Measurements from ENCODE around the gene PRSS36. TPM values are rescaled to one million over a fixed set of nuclear protein-coding genes. Genes with fewer than 3 reads are reported as not detected.
A peak's percentile ranks its signal among the peaks of the same experiment; 100 is the strongest.

PRSS36 gene
- total and polyA plus RNA-seq, 9 of the 15 experiments (the other 6 are each of a cell fraction or from before 2014, with no cell fraction given), result 0.09 to 1.2 (median 0.54) TPM; not detected in 2

GRCh38 chr16:31142109-31143010 lies 7.5 kb downstream of the PRSS36 start (continued):
- TF ChIP-seq HCFC1 (IDR thresholded peaks at IDR 0.05; ENCODE audit: low read depth, low read length) (peak; percentile 43; the same call in 1 of the 2 replicates), ZNF232 (CRISPR knock-in tag; IDR thresholded peaks at IDR 0.05) (no peak), NFE2 (IDR thresholded peaks at IDR 0.05; ENCODE audit: low read depth) (no peak), NR2C1 (IDR thresholded peaks at IDR 0.05) (no peak), NR2C1 (tag; IDR thresholded peaks at IDR 0.05) (no peak), DNMT1 (IDR thresholded peaks at IDR 0.05) (no peak), MYNN (IDR thresholded peaks at IDR 0.05) (peak; percentile 97), MYNN (CRISPR knock-in tag; IDR thresholded peaks at IDR 0.05) (no peak), CHD2 (IDR thresholded peaks at IDR 0.05; ENCODE audit: low read depth, low read length) (0 out of 2 replicates have a peak, but pooled peaks have one; percentile 7), ELF4 (CRISPR knock-in tag; IDR thresholded peaks at IDR 0.05) (0 out of 2 replicates have a peak, but pooled peaks have one; percentile 33), ATF7 (IDR thresholded peaks at IDR 0.05) (peak; percentile 64; the same call in 1 of the 2 replicates), HNRNPL (IDR thresholded peaks at IDR 0.05; ENCODE audit: low read depth, low read length) (peak; percentile 100), MITF (IDR thresholded peaks at IDR 0.05) (peak; percentile 47; the same call in 1 of the 2 replicates), ZNF395 (CRISPR knock-in tag; IDR thresholded peaks at IDR 0.05) (peak; percentile 40; the same call in 1 of the 2 replicates), SMAD1 (IDR thresholded peaks at IDR 0.05; ENCODE audit: low read depth, low read length, partially characterized antibody) (no peak), ESRRB (CRISPR knock-in tag; IDR thresholded peaks at IDR 0.05; ENCODE audit: borderline replicate concordance) (no peak), BRD4 (IDR thresholded peaks at IDR 0.05) (no peak), SAFB2 (IDR thresholded peaks at IDR 0.05; ENCODE audit: borderline replicate concordance, low read depth, low read length, severe bottlenecking) (no peak), ZKSCAN3 (CRISPR knock-in tag; IDR thresholded peaks at IDR 0.05) (no peak), ZNF282 (CRISPR knock-in tag; IDR thresholded peaks at IDR 0.05) (no peak), E2F4 (CRISPR knock-in tag; IDR thresholded peaks at IDR 0.05; ENCODE audit: low read depth) (no peak), PURB (CRISPR knock-in tag; IDR thresholded peaks at IDR 0.05; ENCODE audit: low read depth) (no peak), ZNF184 (CRISPR knock-in tag; IDR thresholded peaks at IDR 0.05) (no peak), SIX5 (IDR thresholded peaks at IDR 0.05; ENCODE audit: borderline replicate concordance in 1 of 2, insufficient read depth in 1 of 2, low read depth in 1 of 2, low read length in 2 of 2) (no peak)

Data from K562 (cell line).